HG03045 (cell line): Measurements from ENCODE around the gene SLC6A3.

Experiments used
- ATAC-seq: cut with Tn5 transposase; IDR thresholded peaks from one replicate; pipeline ENCODE4 v1.9.1; 2021; ENCODE audit warnings: mild to moderate bottlenecking, moderate library complexity; ENCODE audit not compliant: unreplicated experiment

The SLC6A3 gene

GRCh38 chr5:1443171-1443570 is 2.1 kb downstream of the SLC6A3 start:
- no peak for ATAC-seq

- ATAC-seq: no peak
These were observed 2.8 kb downstream of the SLC6A3 start for GRCh38 chr5:1442222-1443145.

DNA sequence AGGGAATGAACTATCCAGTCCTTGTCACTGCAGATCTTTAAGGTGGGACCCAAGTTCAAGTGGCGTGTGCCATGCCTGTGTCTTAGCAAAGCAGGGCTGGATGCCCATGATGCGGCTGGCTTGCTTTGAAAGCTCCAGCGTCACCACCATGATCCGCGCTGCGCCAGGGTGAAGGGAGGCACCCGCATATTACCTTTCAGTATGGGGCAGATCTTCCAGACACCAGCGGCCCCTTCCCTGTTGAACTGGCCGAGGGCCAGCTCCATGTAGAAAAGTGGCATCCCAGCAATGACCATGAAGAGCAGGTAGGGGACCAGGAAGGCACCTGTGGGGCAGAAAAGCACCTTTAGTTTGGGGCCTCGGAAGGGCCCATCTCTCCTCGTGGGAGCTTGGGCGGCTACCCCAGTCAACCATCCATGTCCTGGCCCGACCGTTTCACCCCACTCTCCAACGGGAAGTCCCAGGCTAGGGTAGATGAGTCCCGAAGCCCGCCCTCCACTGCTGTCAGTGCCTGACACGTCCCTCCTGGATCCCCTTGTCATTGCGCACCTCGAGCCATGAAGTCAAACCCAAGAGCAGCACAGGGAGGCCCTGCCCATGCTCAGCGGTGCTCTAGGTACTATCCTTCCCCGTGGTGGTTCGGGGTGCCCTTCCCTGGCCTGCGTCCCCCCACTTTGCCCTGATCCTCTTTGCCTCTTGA is 3.9 kb downstream of the SLC6A3 start:
- ATAC-seq: no peak

DNA sequence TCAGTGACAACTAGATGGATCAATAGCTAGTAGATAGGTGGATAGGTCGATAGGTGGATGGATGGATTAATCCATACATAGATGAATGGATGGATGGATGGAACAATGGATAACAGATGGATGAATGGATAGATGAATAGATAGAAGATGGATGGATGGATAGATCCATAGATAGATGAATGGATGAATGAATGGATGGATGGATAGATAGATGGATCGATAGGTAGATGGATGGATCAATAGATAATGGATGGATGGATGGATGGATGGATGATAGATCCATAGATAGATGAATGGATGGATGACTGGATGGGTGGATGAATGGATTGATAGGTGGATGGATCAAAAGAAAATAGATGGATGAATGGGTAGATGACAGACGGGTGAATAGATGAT is 5.1 kb downstream of the SLC6A3 start:
- ATAC-seq: no peak

DNA sequence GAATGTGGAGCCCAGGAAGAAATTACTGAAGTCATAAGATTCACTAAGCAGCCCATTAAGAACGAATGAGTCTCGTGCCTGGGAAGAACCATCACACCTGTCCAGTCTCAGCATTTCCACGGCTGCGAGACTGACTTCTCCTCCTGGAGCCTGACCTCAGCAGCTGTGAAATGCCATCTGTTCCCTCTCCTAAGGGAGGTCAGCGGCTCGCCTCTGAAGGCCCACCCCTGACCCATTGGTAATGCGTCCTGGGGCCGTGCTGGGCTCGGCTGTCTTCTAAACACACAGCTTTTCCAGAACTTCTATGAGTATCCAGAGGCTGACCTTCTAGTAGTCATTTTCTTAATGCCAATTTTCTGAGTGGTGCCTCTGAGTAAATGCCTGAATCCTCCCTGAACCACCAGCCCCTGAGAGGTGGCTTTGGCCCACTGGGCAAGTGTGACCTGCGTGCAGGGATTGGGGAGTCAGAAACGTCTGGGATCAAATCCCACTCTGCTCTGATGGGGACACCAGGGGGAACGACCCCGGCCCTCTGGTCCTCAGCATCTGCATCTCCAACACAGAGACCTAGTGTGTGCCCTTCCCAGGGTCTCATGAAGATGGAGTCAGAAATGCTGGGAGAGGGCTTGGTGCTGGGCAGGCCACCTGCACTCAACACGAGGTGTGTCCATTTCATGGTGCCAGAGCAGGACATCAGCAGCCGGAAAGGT is 5.7 kb downstream of the SLC6A3 start:
- ATAC-seq: no peak

GRCh38 chr5:1438871-1439270 is 6.4 kb downstream of the SLC6A3 start:
- ATAC-seq: no peak

DNA sequence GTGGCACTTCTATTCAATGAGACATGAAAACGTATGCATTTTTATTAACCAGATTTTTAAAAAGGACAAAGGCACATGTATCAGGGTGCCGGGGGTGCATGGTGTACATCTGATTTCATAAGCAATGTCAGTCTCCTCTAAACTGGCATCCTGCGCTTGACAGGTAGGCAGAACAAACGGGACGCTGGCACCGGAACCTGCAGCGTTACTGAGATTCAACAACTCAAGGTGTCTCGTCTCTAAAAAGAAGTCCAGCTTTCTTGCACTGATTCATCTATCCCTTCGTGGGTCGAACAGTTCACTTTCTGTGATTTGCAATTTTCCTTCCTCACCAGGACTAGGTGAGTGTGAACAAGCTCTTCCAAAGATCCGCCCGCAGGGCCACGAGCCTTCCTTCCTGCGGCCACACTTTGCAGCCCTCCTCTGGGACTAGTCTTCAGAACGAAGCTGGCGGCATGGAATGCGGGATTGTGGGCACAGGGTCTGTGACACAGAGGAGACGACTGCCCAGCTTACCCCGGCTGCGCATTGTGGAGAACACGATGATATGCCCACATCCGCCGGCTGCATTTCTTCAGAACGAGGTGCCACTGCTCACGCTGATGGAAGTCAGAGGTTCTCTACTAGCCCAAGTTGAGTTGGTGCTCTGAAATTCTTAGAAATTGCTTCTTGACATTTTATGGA is 7.2 kb downstream of the SLC6A3 start:
- ATAC-seq: no peak

DNA sequence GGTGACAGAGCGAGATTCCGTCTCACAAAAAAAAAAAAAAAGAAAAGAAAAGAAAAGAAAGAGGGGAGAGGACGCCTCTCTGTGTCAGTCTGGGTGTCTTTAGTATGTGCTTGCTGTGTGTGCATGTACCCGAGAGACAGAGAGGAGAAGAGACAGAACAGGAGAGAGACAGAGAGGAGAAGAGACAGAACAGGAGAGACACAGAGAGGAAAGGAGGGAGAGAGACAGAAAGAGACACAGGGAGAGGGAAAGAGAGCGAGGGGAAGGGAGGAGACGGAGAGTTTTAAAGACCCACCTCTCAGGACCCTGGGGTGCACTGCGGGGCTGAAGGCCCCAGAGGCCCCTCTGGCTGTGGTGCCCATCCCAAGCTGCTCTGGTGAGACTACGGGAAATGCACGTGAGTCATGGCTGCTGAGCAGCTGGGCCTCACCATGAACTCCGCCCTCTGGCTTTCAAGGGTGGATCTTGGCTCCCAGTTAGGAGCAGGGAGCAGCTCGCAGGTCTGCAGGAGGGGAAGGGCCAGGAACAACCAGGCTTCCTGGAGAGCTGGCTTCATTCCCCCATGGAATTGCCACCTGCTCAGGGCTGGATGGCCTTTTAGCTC is 7.9 kb downstream of the SLC6A3 start:
- no peak for ATAC-seq

DNA sequence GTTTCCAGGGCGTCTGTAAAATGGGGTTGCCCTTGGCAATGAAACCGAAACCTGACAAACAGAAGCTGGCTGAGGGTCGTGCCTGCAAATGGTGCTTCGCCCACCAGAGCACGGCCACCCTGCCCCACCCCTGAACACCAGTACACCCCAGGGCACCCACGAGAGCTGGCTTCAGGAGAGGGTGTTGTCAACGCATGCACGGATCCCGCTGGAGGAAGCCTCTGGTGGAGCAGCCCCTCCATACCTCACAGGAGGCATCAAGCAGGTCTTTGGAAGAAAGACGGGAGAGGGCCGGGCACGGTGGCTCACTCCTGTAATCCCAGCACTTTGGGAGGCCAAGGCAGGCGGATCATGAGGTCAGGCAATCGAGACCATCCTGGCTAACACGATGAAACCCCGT is 8.6 kb downstream of the SLC6A3 start:
- ATAC-seq: no peak

GRCh38 chr5:1436036-1436435 is 9.2 kb downstream of the SLC6A3 start:
- no peak for ATAC-seq

DNA sequence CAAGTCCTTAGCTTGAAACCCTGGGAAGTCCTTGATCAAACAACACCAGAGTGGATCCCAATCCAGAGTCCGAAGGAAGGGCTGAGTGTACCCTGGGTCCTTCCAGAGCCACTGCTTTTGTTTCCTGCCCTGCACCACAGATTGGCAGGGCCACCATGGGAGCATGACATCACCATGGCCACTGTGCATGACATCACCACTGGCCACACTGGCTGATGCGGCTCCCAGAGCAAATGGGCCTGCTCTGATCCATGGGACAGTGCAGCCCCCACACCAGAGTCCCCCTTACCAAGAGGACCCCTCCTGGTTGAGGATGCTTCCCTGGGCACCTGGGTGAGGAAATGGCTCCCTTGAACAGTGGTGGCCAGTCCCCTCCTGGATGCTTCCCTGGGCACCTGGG is 9.9 kb downstream of the SLC6A3 start:
- no peak for ATAC-seq

DNA sequence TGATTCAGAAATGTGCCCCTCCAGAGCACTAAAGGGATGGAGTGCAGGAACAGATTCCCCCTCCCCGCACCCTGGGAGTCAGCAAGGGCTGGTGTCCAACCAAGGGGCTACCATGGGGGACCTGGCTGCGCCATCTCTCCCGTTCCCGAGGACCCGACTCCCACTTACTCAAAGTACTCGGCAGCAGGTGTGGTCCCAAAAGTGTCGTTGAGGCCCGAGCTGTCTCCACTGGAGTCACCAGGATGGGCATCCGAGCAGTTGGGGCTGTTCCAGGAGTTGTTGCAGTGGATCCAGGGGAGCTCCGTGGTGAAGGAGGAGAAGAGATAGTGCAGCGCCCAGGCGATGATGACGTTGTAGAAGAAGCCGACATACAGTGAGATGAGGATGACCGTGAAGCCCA is 12.9 kb downstream of the SLC6A3 start:
- no peak for ATAC-seq

DNA sequence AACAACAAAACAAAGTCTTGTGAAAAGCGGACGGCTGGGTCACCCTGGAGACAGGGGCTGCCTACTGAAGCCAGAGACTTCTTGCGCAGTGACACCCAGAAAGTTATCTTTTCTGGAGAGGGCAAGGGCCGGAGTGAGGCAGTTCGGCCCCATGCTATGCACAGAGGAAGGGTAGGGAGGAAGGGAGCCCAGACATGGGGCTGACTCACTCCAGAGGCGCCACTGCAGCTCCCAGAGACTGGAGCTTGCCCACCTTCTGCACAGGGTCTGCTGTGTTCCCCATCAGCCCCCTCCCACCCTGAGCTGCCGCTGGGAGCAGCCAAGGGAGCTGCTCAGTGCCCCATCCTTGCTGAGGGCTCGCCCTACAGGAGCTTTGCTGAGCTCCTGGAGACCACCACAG is 13.3 kb downstream of the SLC6A3 start:
- no peak for ATAC-seq

DNA sequence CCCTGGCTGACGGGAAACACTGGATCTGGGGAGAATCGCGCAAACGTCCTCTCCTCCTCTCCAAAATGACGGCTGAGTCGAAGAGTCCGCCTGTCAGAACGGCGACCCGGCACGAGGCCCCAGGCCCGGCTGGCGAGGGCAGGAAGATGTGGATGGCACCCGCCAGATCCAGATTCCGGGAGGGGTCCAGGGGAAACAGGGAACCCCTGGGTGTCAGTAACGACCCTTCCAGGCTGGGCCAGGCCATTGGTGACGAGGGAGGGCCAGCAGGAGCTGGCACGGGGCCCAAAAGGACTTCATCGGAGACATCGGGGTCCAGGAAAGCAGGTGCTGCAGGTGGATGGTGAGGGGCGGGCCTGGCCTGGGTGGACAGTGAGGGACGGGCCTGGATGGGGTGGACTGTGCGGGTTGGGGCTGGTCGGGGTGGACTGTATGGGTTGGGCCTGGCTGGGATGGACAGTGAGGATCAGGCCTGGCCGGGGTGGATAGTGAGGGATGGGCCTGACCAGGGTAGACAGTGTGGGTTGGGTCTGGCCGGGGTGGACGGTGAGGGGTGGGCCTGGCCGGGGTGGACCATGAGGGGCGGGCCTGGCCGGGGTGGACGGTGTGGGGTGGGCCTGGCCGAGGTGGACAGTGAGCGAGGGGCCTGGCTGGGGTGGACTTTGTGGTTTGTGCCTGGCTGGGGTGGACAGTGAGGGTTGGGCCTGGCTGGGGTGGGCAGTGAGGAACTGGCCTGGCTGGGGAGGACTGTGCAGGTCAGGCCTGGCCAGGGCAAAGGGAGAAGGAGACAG is 14.0 kb downstream of the SLC6A3 start:
- ATAC-seq: no peak

GRCh38 chr5:1430121-1430795 is 15.0 kb downstream of the SLC6A3 start:
- ATAC-seq: no peak

- no peak for ATAC-seq
These were observed 15.7 kb downstream of the SLC6A3 start for GRCh38 chr5:1429496-1429895.

DNA sequence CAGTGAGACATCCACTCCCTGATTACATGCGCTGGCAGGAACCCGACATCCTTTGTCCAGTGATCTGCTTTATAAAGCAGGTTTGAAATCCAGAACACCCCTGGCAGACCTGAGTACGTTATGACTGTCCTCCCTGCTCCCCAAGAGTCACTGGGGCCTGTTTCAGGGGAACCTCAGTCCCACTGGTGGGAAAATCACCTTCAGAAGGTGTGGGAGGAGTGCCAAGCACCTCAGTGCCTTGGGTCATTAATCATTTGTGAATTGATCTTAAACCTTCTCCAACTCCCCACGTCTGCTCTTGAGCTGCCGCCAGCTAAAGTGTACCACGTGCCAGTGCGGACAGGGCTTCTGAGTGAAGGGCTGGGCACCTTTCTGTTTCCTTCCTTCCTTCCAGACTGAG is 16.2 kb downstream of the SLC6A3 start:
- no peak for ATAC-seq

GRCh38 chr5:1428107-1428506 is 17.1 kb downstream of the SLC6A3 start:
- ATAC-seq: no peak

DNA sequence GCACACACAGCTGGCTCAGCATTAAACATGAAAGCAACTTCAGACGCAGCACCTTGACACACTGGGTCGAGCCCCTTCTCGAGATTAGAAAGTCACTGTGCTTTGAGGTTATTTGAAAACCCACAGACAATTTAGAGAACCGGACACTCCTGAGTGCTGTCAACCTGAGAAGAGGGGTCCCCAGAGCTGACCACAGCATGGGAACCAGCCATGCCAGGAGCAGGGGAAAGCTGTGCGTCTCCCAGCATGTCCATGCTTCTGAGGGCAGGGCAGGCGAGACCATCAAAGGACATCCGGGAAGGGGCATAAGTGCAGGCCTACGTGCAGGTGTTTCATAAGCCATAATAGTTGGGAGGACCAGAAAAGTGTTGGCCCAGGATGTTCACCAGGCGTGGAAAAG is 20.5 kb downstream of the SLC6A3 start:
- ATAC-seq: no peak
